Superior temporal gyrus (tissue), 1 donor: ENCODE measurements around the gene PTPN11.
"Not testable (repeated sequence)": the region's sequence is repeated elsewhere in the genome, so short reads cannot be mapped to it uniquely, and the experiment has no call there.

Source experiments
- DNase-seq: peaks from one replicate; pipeline ENCODE4 v3.0.0-alpha.2; 2016; ENCODE audit errors: extremely low spot score

Gene PTPN11

DNA sequence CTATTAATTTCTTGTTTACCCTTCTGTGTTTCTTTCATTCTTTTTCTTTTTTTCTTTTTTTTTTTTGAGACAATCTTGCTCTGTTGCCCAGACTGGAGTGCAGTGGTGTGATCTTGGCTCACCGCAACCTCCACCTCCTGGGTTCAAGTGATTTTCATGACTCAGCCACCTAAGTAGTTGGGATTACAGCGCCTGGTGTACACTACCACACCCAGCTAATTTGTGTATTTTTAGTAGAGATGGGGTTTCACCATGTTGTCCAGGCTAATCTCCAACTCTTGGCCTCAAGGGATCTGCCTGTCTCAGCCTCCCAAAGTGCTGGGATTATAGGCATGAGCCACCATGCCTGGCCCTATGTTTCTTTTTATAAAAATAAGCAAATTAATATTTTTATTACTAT lies 29.4 kb downstream of the PTPN11 start:
- DNase-seq = not testable (repeated sequence)

GRCh38 chr12:112450725-112451124 lies 32.0 kb downstream of the PTPN11 start:
- peak; percentile 76 for DNase-seq

DNA sequence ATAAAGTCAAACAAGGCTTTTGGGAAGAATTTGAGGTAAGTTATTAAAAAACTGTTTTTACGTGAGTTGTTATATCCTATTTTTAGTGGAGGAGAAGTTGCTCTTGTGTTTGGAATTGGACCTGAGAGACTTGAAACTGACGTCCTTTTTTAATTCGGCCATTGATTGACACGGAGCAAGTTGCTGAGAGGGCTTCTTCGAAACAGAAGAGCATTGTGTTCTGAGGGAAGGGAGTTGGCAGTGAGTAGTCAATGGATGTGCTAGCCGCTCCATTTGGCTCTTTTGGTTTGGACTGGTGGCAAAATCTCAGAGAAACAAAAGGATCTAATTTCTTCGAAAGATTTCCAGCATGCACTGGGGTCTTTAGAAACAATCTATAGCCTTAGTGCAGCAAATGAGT lies 37.3 kb downstream of the PTPN11 start:
- peak; percentile 84 for DNase-seq

DNA sequence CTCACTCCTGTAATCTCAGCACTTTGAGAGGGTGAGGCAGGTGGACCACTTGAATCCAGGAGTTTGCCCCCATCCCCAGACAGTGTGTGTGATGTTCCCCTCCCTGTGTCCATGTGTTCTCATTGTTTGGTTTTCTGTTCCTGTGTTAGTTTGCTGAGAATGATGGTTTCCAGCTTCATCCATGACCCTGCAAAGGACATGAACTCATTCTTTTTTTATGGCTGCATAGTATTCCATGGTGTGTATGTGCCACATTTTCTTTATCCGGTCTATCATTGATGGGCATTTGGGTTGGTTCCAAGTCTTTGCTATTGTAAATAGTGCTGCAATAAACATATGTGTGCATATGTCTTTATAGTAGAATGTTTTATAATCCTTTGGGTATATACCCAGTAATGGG lies 38.4 kb downstream of the PTPN11 start:
- not testable (repeated sequence) for DNase-seq

GRCh38 chr12:112458330-112458729 lies 39.6 kb downstream of the PTPN11 start:
- DNase-seq = no peak

DNA sequence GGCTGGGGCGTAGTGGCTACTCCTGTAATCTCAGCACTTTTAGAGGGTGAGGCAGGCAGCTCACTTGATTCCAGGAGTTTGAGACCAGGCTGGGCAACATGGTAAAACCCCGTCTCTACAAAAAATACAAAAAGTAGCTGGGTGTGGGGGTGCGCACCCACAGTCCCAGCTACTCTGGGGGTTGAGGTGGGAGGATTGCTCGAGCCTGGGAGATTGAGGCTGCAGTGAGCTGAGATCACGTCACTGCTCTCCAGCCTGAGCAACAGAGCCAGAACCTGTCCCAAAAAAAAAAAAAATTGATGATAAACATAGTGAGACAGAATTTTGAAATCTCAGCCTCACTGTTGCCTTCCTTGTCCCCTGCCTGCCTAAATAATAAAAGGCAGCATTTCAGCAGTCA lies 40.0 kb downstream of the PTPN11 start:
- no peak for DNase-seq

GRCh38 chr12:112463478-112463877 lies 44.7 kb downstream of the PTPN11 start:
- no peak for DNase-seq

DNA sequence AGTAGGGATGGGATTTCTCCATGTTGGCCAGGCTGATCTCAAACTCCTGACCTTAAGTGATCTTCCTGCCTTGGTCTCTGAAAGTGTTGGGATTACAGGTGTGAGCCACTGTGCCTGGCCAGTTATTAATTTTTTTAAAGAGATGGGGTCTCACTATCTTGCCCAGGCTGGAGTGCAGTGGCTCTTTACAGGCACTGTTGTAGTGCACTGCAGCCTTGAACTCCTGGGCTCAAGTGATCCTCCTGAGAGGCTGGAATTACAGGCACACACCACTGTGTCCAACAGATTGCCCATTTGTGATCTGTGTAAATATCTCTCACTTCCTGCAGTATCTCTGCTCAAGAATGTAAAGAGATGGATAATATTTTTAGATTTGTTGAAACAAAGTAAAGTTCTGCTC lies 45.9 kb downstream of the PTPN11 start:
- no peak for DNase-seq

DNA sequence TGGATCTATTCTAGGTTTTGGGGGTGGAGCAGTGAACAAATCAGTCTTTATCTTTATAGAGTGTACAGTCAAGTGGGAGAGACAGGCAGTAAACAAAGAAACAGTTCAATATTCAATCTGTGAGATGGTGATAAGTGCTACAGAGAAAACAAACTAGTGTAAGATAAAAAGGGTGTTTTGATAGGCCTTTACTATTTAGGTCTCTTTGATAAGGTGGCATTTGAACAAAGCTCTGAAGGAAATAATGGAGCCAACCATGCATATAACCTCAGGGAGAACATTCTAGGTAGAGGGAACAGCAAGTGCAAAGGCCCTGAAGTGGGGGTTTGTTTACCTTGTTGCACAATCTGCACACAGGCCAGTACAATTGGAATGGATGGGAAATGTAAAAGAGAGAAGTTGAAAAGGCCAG lies 47.3 kb downstream of the PTPN11 start:
- no peak for DNase-seq

DNA sequence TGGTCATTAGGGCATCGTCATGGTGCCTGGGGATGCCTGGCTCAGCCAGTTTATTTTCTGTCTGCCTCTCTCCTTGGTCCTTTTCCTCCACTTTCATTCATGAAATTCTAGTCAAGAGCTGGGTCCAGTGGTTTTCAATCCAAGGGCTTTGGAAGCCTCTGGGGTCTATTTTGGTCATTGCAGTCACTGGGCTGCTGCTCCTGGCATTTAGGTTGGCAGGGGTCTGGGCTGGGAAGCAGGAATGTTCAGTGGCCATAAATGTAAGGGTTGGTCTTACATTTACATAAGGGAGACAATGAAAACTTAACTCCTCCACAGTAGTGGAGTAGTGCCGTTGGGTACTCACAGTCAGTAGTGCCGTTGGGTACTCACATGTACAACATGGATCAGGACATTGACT lies 48.1 kb downstream of the PTPN11 start:
- DNase-seq = no peak

DNA sequence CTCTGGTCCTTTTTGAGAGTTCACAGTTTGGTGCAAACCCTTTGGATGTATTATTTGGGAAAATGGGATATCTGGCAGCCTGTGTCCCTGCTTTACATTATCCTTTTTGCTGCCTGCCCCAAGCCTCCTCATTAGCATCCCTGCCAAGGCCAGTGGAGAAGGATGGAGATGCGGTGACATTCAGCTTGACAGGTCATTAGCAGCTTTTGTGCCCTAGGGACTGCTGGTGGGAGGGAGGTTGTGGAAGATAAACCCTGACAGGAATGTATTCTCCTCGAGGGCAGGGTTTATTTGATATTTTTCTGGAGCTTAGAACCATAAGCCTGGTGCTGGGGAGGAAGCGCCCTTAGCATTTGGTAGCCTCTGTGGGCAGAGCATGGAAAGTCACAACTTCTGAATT lies 49.3 kb downstream of the PTPN11 start:
- DNase-seq = no peak

- DNase-seq = no peak
Observed at GRCh38 chr12:112473056-112473455, 54.3 kb downstream of the PTPN11 start.

GRCh38 chr12:112479413-112479812 lies 60.7 kb downstream of the PTPN11 start:
- no peak for DNase-seq

DNA sequence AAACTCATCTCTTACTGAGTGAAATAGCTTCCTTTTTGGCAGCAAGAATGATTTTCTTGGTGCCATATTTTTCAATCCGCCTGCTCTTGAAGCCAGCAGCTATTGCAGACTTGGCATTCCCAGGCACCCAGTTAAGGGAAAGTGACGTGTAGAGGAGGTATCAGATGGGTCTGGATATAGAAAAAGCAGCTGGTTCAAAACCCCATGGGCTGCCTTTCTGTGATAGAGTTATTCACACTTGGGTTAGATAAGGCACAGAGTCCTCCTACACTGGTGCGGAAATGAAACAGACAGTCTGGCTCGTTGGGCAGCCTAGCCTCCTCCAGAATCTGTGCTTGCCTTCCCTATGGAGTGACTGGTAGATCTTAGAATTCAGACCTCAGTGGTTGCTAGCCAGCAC lies 62.2 kb downstream of the PTPN11 start:
- peak; percentile 73 for DNase-seq

GRCh38 chr12:112482733-112483132 lies 64.0 kb downstream of the PTPN11 start:
- peak; percentile 92 for DNase-seq

DNA sequence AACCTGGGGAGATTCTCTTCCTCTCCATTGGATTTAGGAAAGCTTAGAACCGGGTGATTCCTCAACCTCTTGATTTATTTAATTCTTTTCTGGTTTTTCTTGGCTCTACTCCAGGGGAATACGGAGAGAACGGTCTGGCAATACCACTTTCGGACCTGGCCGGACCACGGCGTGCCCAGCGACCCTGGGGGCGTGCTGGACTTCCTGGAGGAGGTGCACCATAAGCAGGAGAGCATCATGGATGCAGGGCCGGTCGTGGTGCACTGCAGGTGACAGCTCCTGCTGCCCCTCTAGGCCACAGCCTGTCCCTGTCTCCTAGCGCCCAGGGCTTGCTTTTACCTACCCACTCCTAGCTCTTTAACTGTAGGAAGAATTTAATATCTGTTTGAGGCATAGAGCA lies 67.6 kb downstream of the PTPN11 start:
- DNase-seq = no peak

GRCh38 chr12:112488257-112488876 lies 69.6 kb downstream of the PTPN11 start:
- peak; percentile 69 for DNase-seq

DNA sequence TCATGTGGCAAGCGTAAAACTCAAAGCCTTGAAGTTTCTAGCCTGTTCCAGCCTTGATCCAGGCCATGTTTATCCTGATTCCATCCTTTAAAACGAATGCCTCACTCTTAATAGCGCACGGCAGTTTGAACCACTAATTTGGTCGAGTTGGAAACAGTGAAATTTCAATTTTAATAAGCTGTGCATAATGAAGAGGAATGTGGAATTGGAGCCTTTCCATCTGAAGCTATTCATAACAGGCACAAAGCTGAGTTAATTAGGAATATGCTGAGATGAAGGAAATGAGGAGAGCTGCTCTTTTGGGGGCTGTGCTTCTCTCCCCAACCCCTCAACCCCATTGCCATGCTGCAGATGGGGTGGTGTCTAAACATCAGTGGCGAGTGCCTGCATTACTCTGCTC lies 70.7 kb downstream of the PTPN11 start:
- no peak for DNase-seq

DNA sequence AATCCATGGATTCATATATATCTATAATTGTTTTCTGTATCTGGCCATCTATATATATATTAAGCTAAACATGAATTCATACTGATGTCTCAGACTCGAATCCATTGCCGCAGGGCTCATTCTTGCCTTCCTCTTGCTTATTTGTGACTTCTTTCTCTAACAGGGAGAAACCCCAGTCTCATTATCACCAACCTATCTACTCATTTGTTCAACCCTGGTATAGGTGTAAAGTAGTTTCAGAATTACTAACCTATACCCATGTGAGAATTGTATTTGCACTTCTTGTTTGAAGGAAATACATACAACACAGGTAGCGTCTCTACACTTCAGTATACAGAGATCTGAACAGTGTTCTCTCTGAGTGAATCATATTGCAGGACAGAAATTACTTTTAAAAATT lies 77.7 kb downstream of the PTPN11 start:
- DNase-seq = no peak

GRCh38 chr12:112498580-112498979 lies 79.8 kb downstream of the PTPN11 start:
- no peak for DNase-seq

DNA sequence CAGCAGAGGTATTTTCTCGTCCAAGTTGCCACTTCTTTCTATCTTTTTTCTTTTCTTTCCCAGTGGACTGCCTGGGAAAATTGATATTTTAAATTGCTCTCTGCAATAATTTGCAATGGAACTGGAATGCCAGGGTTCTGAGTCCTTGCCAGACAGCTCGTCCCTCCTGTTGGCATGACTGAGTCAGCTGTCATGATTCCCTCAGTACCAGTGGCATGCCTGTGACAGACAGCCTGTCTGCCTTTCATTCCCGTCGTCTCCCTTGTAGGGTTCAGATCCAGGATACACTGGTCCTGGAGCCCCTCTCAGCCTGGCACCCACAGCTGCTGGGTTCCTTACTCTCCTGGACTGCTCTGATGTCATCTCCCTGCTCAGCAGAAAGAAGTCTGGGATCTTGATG lies 84.8 kb downstream of the PTPN11 start:
- DNase-seq = no peak

GRCh38 chr12:112506513-112507166 lies 87.9 kb downstream of the PTPN11 start:
- DNase-seq = no peak

- DNase-seq = no peak
Observed at GRCh38 chr12:112513471-112513870, 94.7 kb downstream of the PTPN11 start.

- DNase-seq = no peak
Observed at GRCh38 chr12:112514456-112514855, 95.7 kb downstream of the PTPN11 start.
